ENCODE data around the gene PSMG3.

Gene PSMG3

DNA sequence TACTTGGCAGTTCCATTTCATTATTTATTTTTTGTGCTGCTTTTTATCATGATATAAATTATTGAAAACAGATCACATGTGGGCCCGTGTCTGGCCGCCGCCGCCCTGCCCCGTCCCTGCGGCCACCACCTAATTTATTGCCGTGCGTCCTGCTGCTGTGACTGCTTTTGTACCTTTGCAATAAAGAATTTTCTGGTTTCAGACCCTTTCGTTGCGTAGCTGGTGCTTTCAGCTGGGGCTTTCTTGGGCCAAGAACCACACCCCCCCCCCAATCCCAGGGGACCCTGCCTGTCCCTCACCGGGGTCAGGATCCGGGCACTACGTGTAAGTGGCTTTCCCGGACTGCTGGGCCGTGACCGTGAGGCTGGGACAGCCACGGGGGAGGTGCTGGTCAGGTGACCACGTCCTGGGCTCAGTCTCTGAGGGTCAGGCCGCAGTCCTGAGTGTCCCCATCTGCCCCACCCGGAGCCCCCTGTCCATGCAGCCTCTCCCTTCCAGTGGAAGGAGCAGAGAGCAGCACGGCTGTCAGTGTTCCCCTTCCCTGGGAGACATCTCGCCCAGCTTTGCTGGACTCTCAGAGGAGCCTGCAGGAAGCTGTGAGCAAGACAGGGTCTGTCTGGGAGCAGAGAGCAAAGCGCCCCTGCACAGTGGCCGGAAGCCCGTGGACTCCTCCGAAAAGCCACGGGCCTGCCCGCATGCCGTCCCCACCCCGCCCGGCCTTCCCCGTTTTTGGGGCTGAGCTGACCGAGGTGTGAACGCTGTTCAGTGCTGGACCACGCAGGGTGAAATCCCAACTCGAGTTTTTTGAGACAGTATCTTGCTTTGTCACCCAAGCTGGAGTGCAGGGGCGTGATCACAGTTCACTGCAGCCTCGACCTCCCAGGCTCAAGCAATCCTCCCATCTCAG is 26.7 kb downstream of the PSMG3 start:
- no peak for DNase-seq

- DNase-seq, result no peak
These were observed 27.5 kb downstream of the PSMG3 start for GRCh38 chr7:1542329-1542728.

DNA sequence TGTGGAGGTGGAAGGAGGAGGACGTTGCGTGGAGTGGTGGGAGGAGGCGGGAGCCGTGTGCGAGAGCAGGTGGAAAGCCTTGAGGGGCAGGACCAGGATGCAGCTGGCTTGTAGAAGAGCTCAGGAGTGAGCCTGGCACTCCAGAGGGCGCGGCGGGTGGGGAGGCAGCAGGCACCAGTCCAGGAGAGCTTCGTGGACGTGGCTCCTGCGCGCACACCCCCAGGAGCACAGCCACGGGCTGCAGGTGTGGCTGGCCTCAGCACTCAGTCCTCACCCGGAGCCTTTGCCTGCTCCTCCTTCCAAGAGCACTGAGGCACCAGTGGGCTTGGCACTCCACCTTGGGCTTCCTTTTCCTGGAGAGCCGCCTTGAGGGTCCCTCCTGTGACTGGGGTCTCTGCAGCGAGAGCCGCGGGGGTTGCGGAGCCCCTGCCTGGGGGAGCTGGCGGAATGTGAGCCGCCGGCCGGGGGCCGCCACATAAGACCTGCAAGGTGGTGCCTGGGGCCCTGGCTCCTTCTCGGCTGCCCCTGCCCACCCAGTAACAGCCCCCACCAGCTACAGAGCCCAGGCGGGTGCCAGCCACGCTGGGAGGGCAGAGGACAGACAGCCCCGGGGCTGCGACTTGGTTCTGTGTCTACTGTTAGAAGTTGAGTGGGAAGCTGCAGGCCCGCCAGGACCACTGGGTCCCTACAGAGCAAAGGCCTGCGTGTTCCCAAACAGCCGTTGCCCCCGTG is 28.2 kb downstream of the PSMG3 start:
- no peak for DNase-seq

GRCh38 chr7:1540776-1541271 is 29.0 kb downstream of the PSMG3 start:
- DNase-seq, result no peak

DNA sequence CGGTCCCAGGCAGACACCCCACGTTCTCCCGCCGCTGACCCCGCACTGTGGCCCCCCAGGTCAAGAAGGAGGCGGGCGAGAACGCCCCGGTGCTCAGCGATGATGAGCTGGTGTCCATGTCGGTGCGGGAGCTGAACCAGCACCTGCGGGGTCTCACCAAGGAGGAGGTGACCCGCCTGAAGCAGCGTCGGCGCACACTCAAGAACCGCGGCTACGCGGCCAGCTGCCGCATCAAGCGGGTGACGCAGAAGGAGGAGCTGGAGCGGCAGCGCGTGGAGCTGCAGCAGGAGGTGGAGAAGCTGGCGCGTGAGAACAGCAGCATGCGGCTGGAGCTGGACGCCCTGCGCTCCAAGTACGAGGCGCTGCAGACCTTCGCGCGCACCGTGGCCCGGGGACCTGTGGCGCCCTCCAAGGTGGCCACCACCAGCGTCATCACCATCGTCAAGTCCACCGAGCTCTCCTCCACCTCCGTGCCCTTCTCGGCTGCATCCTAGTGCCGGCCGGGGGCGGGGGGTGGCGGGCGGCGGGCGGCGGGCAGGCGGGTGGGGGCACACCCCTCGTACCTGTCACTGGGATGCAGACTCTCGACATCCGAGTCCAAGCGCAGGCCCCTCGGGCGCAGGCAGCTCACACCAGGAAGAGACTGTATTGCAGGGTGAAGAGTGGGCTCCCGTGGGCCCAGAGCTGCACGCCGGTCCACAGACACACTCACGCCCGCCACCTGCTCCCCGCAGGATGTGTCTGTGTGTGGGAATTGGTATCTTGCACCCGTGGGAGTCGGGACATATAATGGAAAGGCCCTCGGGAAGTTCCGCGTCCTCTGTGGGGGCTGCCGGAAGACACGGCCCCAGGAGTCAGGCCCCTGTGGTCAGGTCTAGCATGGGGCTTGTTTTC is 29.7 kb downstream of the PSMG3 start:
- DNase-seq, result no peak

- DNase-seq, result no peak
These were observed 30.5 kb downstream of the PSMG3 start for GRCh38 chr7:1539181-1539881.

- no peak for DNase-seq
These were observed 31.2 kb downstream of the PSMG3 start for GRCh38 chr7:1538544-1539180.

DNA sequence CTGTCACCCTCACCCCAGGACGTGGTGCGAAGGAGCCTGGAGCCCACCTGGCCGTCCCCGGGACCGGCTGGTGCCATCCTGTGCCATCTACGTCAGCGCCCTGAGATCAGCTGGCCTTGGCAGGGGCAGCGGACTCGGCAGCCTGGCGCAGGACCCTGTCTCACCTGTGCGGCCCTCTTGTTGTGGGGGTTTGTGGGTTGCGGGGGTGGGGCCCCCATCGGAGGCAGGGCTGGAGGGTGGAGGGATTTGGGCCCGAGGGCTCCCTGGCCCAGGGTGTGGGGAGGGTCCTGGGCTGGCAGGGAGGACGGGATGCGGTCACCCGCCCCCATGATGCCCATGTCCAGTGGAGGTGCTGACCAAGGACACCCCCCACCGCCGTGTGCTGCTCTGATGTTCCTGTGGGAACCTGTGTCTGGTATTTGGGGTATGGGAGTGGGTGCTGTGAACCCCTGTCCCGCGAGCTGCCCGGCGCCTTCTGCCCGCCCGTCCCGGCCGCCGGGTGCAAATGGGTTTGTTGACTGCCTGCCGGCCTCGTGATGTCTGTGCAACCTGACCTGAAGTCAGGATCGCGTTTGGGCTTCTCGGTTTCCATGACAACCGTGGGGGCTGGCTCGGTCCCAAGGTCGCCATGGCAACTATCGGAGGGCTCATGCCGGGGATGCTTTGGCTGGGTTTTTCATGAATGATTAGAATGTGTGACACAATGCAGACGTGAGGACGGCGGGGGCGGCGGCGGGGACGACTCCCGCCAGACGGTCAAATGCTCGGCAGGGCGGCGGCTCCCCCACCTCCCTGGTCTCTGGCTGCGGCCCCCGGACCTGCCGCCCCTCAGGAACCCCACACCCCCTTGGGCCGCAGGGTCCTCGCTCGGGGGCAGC is 32.1 kb downstream of the PSMG3 start:
- DNase-seq, result no peak

GRCh38 chr7:1536743-1537534 is 32.9 kb downstream of the PSMG3 start:
- DNase-seq, result no peak

GRCh38 chr7:1536455-1536742 is 33.4 kb downstream of the PSMG3 start:
- DNase-seq, result no peak

DNA sequence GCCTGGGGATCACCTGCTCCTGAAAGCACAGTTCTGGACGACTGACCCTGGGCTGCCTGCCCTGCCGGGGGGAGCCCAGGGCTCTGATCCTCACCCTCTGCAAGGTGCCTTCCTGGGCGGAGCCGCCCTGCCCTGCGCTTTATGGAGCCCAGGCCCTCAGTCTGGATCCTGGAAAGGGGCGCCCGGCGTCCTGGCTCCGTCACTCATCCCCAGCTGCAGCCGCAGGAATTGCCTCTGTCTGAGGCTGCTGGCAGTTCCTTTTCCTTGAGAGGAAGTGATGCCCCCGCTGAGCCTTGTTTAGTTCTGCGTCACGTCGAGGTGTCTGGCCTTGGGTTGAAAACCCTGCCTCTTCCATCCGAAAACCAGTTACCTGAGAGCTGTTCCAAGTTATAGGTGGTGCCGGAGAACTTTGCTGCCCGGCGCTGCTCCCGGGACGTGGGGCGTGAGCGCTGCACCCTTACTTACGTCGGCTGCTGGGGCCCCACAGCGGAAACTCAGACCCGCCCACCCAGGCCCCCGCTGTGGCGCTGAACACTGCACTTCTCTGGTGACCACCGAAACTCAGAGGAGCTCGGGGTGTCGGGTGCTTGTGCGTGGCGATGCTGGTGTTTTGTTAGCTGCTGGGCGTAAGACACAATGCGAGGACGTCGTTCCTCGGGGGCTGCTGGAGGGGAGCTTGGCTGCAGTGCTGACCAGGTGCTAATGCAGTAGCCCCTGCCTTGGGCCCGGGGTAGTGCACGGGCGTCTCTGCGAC is 34.0 kb downstream of the PSMG3 start:
- no peak for DNase-seq

DNA sequence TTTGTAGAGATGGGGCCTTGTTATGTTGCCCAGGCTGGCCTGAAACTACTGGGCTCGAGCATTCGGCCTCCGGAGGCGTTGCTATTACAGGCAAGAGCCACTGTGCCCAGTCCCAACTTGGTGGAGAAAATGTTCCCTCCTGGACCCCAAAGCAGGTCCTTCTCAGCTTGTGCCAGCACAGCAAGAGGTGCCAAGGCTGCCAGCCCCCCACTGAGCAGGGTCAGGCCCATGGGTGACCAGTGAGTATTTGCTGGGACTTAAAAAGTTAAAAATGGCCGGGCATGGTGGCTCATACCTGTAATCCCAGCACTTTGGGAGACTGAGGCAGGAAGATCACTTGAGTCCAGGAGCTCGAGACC is 34.8 kb downstream of the PSMG3 start:
- no peak for DNase-seq

DNA sequence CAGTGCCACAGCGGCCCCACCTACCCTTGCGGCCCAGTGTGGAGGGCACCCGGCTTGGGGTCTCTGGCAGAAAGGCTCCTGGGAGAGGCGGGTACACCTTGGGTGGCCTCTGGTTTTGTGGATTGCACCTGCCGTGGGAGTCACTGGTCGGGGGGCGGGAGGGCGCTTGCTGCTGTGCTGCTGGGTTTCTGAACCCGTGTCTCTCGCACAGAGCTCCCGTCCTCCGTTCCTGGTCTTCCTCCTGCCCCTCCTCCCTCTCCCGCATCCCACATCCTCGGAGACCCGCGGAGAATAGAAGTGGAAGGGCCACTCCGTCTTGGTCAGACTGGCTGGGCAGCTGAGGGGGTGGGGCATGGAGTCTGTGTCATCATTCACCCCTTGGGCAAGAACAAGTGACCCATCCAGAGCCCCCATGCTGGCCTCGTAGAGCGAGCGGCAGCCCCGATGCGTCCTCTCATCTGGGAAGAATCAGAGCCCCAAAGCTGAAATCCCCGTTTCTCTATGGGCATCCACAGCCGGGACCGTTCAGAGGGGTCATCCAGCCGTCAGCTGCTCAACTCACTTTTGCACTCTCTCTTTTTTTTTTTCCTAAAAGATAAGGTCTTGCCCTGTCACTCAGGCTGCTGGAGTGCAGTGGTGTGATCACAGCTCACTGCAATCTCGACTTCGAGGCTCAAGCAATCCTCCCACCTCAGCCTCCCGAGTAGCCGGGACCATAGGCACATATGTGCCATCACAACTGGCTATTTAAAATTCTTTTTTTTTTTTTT is 35.3 kb downstream of the PSMG3 start:
- DNase-seq, result no peak

- no peak for DNase-seq
These were observed 36.1 kb downstream of the PSMG3 start for GRCh38 chr7:1533547-1534329.

DNA sequence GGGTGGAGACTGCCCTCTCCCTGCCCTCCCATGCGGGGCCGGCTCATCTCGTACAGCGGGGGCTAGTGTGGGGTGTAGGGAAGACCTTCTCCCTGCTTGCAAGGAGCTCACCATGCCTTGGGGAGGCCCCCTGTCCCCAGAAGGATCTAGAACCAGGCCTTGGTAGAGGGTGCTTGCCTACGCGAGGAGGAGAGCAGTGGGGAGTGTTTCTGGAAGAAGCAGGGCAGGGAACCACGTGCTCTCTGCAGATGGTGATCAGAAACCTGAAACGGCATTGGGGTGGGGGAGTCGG is 36.6 kb downstream of the PSMG3 start:
- DNase-seq, result no peak

DNA sequence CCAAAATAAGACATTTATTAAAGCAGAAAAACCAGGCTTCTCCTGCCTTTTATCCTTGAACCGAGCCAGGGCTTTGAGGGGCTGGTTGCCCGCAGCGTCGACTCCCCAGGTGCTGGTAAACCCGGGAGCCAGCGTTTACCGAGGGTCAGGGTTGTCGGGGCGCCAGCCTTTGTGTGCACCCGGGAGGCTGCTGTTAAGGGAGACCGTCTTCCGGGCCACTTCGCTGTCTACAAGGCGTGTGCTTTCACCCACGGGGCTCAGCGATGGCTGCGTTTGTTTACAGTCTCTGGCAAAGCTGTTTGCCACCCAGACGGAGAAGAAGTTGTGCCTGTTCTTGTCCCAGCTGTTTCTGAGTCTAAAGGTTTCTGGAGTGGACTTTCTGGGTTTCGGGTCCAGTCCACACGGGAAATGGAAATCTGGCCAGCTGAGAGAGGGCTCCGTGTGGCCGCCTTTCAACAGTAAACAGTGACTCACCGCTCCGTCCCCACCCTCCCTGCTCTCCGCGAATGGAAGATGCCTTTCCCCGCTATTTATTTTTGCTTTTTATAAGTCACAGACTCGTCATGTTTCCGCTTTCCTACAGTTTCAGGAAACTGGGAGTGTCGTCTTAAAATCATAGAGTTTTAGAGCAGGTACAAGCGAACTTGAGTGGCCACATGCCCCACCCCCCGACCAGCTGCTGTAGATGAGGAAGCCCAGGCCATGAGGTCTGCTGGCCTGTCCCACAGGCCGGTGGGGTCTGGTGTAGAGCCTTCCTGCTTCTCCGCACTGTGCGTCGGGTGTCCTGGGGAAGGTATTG is 37.2 kb downstream of the PSMG3 start:
- peak; percentile 63 for DNase-seq

GRCh38 chr7:1531979-1532455 is 37.8 kb downstream of the PSMG3 start:
- DNase-seq, result peak; percentile 24

Measured in CD4-positive, alpha-beta T cell treated with Interleukin-17A for 1 hour (primary cell).